AML-193 (cell line): ENCODE measurements around the gene FLII.

ENCODE experiments used
- DNase-seq, 2 experiments: peaks; one replicate each; lab custom pipeline; 2025; lab: John Stamatoyannopoulos, UW

Gene FLII

GRCh38 chr17:18241229-18241871 lies 17.2 kb downstream of the FLII start:
- no peak for DNase-seq

GRCh38 chr17:18240449-18240848 lies 18.1 kb downstream of the FLII start:
- no peak for DNase-seq

GRCh38 chr17:18238299-18238698 lies 20.2 kb downstream of the FLII start:
- DNase-seq = no peak

DNA sequence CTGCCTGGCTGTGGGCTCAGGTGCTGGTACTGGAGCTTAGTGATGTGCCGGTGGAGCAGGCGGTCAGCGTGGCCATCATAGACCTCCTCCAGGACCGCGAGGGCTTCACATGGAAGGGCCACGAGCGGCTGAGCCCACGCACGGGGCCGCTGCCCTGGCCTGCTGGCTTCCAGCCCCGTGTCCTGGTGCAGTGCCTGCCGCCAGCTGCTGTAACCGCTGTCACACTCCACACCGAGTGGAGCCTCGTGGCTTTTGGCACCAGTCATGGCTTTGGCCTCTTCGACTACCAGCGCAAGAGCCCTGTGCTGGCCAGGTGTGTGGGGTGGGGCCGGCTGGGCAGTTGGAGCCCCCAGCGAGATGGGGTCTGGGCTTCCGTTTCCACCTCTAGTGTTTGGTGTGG lies 21.1 kb downstream of the FLII start:
- no peak for DNase-seq

- DNase-seq = no peak
These were observed 22.0 kb downstream of the FLII start for GRCh38 chr17:18236494-18236893.

GRCh38 chr17:18235743-18236256 lies 22.7 kb downstream of the FLII start:
- DNase-seq = no peak

DNA sequence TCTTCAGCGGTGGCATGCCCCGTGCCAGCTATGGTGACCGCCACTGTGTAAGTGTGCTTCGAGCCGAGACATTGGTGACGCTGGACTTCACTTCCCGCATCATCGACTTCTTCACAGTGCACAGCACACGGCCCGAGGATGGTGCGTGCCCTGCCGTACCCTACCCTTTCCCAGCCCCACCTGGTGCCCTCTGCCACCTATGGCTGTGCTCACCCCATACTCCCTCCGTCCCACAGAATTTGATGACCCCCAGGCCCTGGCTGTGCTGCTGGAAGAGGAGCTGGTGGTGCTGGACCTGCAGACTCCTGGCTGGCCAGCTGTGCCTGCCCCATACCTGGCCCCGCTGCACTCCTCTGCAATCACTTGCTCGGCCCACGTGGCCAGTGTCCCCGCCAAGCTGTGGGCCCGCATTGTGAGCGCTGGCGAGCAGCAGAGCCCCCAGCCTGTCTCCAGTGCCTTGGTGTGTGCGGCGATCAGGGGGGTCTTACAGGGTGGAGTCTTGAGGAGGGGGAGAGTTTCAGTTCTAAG lies 23.6 kb downstream of the FLII start:
- DNase-seq = no peak

GRCh38 chr17:18233803-18234518 lies 24.6 kb downstream of the FLII start:
- DNase-seq = no peak

DNA sequence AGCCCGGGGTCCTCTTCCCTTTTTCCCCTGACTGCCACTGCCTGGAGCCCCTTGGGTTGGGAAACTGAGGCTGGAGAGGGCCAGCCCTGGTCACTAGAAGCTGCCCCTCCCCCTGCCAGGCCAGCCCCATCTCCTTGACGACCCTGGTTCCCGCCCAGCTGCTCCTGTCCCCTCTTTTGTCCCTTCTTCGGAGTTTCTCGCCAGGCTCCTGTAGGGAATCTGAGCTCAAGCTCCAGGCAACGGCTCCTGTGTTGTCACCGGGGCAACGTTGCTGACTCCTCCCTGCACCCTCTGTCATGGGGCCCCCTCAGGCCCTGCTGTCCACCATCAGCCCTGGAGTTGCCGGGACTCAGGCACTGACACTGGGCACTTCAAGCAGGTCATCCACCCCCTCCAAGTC lies 27.4 kb downstream of the FLII start:
- DNase-seq = no peak

- DNase-seq = no peak
These were observed 28.0 kb downstream of the FLII start for GRCh38 chr17:18230288-18231141.

GRCh38 chr17:18229771-18230170 lies 28.8 kb downstream of the FLII start:
- no peak for DNase-seq

GRCh38 chr17:18229254-18229653 lies 29.3 kb downstream of the FLII start:
- no peak for DNase-seq

GRCh38 chr17:18228176-18228682 lies 30.3 kb downstream of the FLII start:
- DNase-seq = no peak

DNA sequence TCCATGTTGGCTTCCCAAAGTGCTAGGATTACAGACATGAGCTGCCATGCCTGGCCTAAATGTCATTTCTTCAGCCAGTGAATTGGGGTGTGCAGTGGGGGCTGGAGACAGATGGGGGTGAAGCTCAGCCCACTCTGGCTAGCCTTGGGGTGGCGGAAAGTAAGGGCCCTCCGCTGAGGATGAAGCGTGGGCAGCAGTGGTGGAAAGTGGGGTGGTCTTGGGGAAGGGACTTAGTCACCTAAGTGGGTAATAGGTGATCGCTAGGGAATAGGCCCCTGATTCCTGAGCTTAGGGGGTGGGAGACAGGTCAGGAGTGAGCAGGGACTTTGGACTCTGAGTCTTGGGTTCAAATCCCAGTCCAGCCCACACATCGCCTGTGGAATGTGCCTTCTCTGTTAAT lies 30.9 kb downstream of the FLII start:
- DNase-seq = no peak

DNA sequence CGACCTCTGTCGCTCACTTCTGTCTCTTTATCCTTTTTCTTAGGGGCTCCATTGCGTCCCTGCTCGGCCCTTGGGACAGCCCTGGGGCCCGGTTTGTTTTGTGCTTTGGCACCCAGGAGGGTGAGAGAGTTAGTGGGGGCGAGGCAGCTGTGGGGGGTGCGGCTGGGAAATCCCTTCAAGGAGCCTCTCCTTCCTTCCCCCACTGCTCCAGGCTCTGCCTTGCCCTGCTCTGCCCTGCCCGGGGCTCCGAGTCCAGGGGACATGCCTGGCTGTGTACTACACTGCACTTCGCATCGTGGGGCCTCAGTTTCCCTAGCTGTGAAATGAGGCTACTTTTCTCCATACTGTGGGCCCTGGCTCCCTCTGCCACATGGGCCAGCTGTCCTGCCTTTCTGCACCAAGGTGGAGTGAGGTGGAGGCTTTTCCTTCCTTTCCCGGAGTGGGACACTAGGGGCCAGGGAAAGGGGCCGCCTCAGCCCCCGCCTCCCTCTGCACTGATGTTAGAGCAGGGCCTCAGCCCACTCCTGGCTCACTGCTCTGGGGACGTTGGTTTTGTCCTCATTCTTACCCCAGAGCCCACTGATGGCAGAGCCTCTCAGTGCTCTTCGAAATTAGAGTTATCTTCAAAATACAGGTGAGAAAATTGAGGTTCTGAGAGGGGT lies 32.1 kb downstream of the FLII start:
- no peak for DNase-seq

- DNase-seq = peak in 1 of 2 experiments; percentile 1
These were observed 32.8 kb downstream of the FLII start for GRCh38 chr17:18225642-18226283.

DNA sequence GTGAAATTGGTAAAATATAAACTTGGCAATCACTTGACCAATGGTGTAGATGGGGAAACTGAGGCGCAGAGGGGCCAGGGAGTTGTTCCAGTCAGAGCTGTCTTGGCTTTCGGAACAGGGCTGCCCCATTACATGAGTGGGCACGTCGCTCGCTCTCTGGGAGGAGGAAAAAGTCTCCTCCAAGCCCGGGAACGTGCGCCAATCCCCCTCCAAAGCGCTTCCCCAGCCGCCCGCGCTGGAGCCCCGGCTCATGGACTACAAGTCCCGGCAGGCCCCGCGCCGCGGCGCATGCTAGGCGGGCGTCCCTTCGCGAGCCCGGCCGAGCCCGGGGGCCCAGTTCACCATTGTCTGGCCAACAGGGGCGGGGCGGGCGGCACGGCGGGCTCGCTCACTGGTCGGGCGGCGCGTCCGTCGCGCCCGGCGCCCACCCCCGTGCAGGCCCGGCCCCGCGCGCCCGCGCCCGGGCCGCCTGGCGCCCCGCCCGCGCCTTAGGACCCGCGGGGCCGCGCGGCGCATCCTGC lies 33.4 kb downstream of the FLII start, which contains the start of gene LLGL1:
Gene LLGL1, plus strand, starts transcription at position 515 of the 521 bp plus-strand sequence. CDS start 48 bp downstream, outside the sequence.
- DNase-seq = peak; percentile 58 to 64

DNA sequence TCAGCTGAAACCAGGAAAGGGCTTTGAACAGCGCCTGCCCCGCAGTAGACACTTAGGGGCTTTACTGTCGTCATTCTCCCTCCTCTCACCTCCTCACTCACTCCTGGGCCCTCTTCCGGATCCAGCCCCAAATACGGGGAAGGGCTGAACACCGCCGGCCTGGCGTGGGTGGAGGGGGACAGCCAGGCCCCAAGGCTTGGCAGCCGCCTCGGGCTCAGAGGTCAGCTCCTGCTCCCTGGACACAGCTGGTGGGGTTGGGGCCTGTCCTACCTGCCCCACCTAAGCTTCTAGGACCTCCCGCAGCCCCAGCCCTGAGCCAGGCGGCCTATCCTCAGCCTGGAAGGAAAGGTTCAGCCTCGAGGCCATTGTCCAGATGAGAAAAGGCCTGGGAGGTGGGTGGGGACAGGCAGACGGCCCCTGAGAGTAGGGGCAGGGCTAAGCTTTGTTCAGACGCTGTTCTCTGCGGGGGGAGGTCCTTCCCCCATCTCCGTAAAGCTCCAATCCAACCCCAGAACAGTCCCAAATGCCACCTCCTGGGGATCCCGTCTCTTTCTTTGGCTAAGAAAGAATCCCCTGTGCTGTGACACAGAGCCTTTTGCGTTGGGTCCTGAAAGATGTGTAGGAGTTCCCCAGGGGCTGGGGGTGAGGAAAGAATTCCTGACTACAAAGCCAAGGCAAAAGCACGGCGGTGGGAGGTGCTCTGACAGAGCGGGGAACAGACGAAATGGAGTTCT lies 34.0 kb downstream of the FLII start:
- DNase-seq = no peak

GRCh38 chr17:18224053-18224386 lies 34.5 kb downstream of the FLII start:
- no peak for DNase-seq

- no peak for DNase-seq
These were observed 39.7 kb downstream of the FLII start for GRCh38 chr17:18218756-18219415.
